Brain microvascular endothelial cell (primary cell): ENCODE data around the gene KCNA10.

ENCODE experiments used
- DNase-seq: peaks from one replicate; pipeline ENCODE4 v3.0.0-alpha.2; 2020
- H3K27ac ChIP-seq: fragments of 250-450 bp; sonication (Bioruptor Pico); 2 replicates; pipeline ENCODE4 v1.5.1; 2020; ENCODE audit warnings: mild to moderate bottlenecking, moderate library complexity
- H3K27me3 ChIP-seq: fragments of 250-450 bp; sonication (Bioruptor Pico); replicated peaks from 2 replicates; pipeline ENCODE4 v1.5.1; 2020; ENCODE audit warnings: mild to moderate bottlenecking
- H3K36me3 ChIP-seq: fragments of 250-450 bp; sonication (Bioruptor Pico); replicated peaks from 2 replicates; pipeline ENCODE4 v1.5.1; 2020; ENCODE audit warnings: mild to moderate bottlenecking
- H3K4me3 ChIP-seq: 2 replicates; pipeline ENCODE4 v1.5.1; 2011; ENCODE audit warnings: low read depth, mild to moderate bottlenecking, control low read depth, low read length, moderate library complexity
- CTCF ChIP-seq: IDR thresholded peaks from 2 replicates; pipeline ENCODE4 v1.5.1; 2011; ENCODE audit warnings: low read depth, mild to moderate bottlenecking, moderate library complexity, low read length, control low read depth, inconsistent platforms; ENCODE audit errors: missing control alignments
- in situ Hi-C: cut with HindIII; loops from 2 replicates; pipeline ENCODE4 v1.10.0; 2017; ENCODE audit warnings: low sequenced_read_pairs, low pct_ligation_motif_present

The KCNA10 gene

GRCh38 chr1:110523011-110523410 is 4.0 kb upstream of the KCNA10 start:
- H3K27me3 ChIP-seq, result peaks cover 6% of the 10 kb centered on the region
- no peak for TF ChIP-seq CTCF
- in situ Hi-C loops, result no loop called here
- DNase-seq, result no peak
- no peaks in the 10 kb centered on the region for H3K36me3 ChIP-seq
- H3K4me3 ChIP-seq, result no peak overlapping the region
- H3K27ac ChIP-seq, result no peak overlapping the region

- no peaks in the 10 kb centered on the region for H3K36me3 ChIP-seq
- H3K27ac ChIP-seq, result no peak overlapping the region
- in situ Hi-C loops, result no loop called here
- H3K27me3 ChIP-seq, result peaks cover 6% of the 10 kb centered on the region
- DNase-seq, result no peak
- no peak for TF ChIP-seq CTCF
- H3K4me3 ChIP-seq, result no peak overlapping the region
Measured at GRCh38 chr1:110522560-110522959, 3.6 kb upstream of the KCNA10 start.

- TF ChIP-seq CTCF, result no peak
- DNase-seq, result no peak
- Histone ChIP-seq H3K4me3 (no peak overlapping the region), H3K27me3 (peaks cover 6% of the 10 kb centered on the region), H3K36me3 (no peaks in the 10 kb centered on the region), H3K27ac (no peak overlapping the region)
- in situ Hi-C loops, result no loop called here
Measured at GRCh38 chr1:110520827-110521226, 1.9 kb upstream of the KCNA10 start.

- no peak for TF ChIP-seq CTCF
- no peak for DNase-seq
- in situ Hi-C loops, result no loop called here
- H3K27ac ChIP-seq, result no peak overlapping the region
- no peak overlapping the region for H3K4me3 ChIP-seq
- no peaks in the 10 kb centered on the region for H3K36me3 ChIP-seq
- H3K27me3 ChIP-seq, result no peaks in the 10 kb centered on the region
Measured at GRCh38 chr1:110515891-110516290, 3.1 kb downstream of the KCNA10 start.

GRCh38 chr1:110515041-110515440 is 3.9 kb downstream of the KCNA10 start:
- no peak for TF ChIP-seq CTCF
- in situ Hi-C loops, result no loop called here
- H3K4me3 ChIP-seq, result no peak overlapping the region
- no peaks in the 10 kb centered on the region for H3K36me3 ChIP-seq
- H3K27me3 ChIP-seq, result no peaks in the 10 kb centered on the region
- no peak overlapping the region for H3K27ac ChIP-seq
- no peak for DNase-seq

GRCh38 chr1:110513511-110513910 is 5.5 kb downstream of the KCNA10 start:
- H3K36me3 ChIP-seq, result no peaks in the 10 kb centered on the region
- DNase-seq, result no peak
- in situ Hi-C loops, result no loop called here
- H3K27ac ChIP-seq, result no peak overlapping the region
- no peak for TF ChIP-seq CTCF
- no peaks in the 10 kb centered on the region for H3K27me3 ChIP-seq
- H3K4me3 ChIP-seq, result no peak overlapping the region
